D721Med (cell line): ENCODE data around the gene TMEM9B.

Experiments used
- DNase-seq: peaks from one replicate; pipeline ENCODE4 v3.0.0; 2011; ENCODE audit warnings: low spot score; ENCODE audit not compliant: insufficient read length
- FAIRE-seq: peaks from 2 replicates; lab custom pipeline; 2011; peaks lifted over from hg19 to GRCh38; lab: Jason Lieb, UNC
- CTCF ChIP-seq: IDR thresholded peaks from 2 replicates; pipeline ENCODE4 v1.5.1; 2012; ENCODE audit warnings: mild to moderate bottlenecking, control low read depth; ENCODE audit not compliant: insufficient read depth; ENCODE audit errors: missing control alignments

Gene TMEM9B

GRCh38 chr11:8905528-8906165 is 58.6 kb downstream of the TMEM9B start:
- no peak for FAIRE-seq
- no peak for TF ChIP-seq CTCF
- DNase-seq, result no peak

DNA sequence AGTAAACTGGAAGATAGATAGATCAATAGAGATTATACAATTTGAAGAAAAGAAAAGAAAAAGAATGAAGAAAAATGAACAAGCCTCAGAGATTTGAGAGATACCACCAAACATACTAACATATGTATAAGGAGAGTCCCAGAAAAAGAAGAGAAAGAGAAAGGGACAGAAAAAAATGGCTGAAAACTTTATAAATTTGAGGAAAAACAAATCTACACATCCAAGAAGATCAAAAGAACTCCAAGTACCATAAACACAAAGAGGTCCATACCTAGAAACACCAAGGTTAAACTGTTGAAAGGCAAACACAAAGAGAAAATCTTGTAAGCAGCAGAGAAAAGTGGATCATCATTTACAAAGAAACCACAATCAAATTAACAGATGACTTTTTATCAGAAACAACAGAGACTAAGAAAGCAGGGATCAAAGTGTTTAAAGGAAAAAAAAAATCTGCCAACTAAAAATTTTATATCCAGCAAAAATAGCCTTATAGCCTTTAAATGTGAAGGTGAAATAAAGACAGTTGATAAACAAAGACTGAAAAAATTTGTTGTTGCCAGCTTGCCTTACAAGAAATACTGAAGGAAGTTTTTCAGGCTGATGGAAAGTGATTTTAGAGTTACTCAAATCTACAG is 65.0 kb downstream of the TMEM9B start:
- FAIRE-seq, result peak; percentile 6
- no peak for TF ChIP-seq CTCF
- DNase-seq, result no peak
